Measurements from ENCODE around the gene WBP11.

WBP11 gene

GRCh38 chr12:14803011-14803829 lies at the start of gene WBP11, which contains the start of gene C12orf60:
WBP11 (minus strand) TSS chr12:14803478; CDS start chr12:14801383, 2,095 bp downstream.
C12orf60 (plus strand) TSS chr12:14803670; CDS start chr12:14822936, 19,266 bp downstream.
- DNase-seq: peak; percentile 98

GRCh38 chr12:14852880-14853279 lies 49.6 kb upstream of the WBP11 start:
- no peak for DNase-seq

GRCh38 chr12:14850929-14851663 lies 47.8 kb upstream of the WBP11 start:
- DNase-seq: peak; percentile 1

GRCh38 chr12:14849661-14850060 lies 46.4 kb upstream of the WBP11 start:
- no peak for DNase-seq

- DNase-seq: no peak
Observed at GRCh38 chr12:14846876-14847580, 43.8 kb upstream of the WBP11 start.

GRCh38 chr12:14846042-14846587 lies 42.8 kb upstream of the WBP11 start:
- DNase-seq: no peak

GRCh38 chr12:14845350-14845750 lies 42.1 kb upstream of the WBP11 start:
- peak; percentile 47 for DNase-seq

- no peak for DNase-seq
Observed at GRCh38 chr12:14844401-14844800, 41.1 kb upstream of the WBP11 start.

- DNase-seq: no peak
Observed at GRCh38 chr12:14843425-14843887, 40.2 kb upstream of the WBP11 start, which contains the start of gene ART4. ART4 (minus strand) TSS chr12:14843526; CDS start chr12:14843113, 413 bp downstream.

GRCh38 chr12:14842315-14842714 lies 39.0 kb upstream of the WBP11 start:
- no peak for DNase-seq

- DNase-seq: no peak
Observed at GRCh38 chr12:14841761-14842160, 38.5 kb upstream of the WBP11 start.

GRCh38 chr12:14840616-14841015 lies 37.3 kb upstream of the WBP11 start:
- no peak for DNase-seq

GRCh38 chr12:14839262-14839661 lies 36.0 kb upstream of the WBP11 start:
- no peak for DNase-seq

GRCh38 chr12:14836336-14837210 lies 33.3 kb upstream of the WBP11 start:
- DNase-seq: no peak

GRCh38 chr12:14834509-14834908 lies 31.2 kb upstream of the WBP11 start:
- DNase-seq: no peak

GRCh38 chr12:14833952-14834351 lies 30.7 kb upstream of the WBP11 start:
- no peak for DNase-seq

- no peak for DNase-seq
Observed at GRCh38 chr12:14833336-14833735, 30.1 kb upstream of the WBP11 start.

- no peak for DNase-seq
Observed at GRCh38 chr12:14828892-14829291, 25.6 kb upstream of the WBP11 start.

- no peak for DNase-seq
Observed at GRCh38 chr12:14827043-14827442, 23.8 kb upstream of the WBP11 start.

- DNase-seq: no peak
Observed at GRCh38 chr12:14826491-14826890, 23.2 kb upstream of the WBP11 start.

- DNase-seq: no peak
Observed at GRCh38 chr12:14825256-14825655, 22.0 kb upstream of the WBP11 start.

All from DMS79 (cell line).